Fibroblast of skin of back (primary cell): ENCODE results near the gene EFCAB7. TPM values are rescaled to one million over a fixed set of nuclear protein-coding genes. Genes with fewer than 3 reads are reported as not detected.

Source experiments
- DNase-seq: peaks from one replicate; pipeline ENCODE4 v3.0.0-alpha.2; 2013
- polyA plus RNA-seq, 2 experiments: library from polyadenylated mRNA; unstranded; fragments of 120-200 nt; gene quantifications; one replicate each; pipeline ENCODE4 v1.2.1, GENCODE V29; 2013; ENCODE audit not compliant: insufficient read length in 2 of 2

EFCAB7 gene, protein sequence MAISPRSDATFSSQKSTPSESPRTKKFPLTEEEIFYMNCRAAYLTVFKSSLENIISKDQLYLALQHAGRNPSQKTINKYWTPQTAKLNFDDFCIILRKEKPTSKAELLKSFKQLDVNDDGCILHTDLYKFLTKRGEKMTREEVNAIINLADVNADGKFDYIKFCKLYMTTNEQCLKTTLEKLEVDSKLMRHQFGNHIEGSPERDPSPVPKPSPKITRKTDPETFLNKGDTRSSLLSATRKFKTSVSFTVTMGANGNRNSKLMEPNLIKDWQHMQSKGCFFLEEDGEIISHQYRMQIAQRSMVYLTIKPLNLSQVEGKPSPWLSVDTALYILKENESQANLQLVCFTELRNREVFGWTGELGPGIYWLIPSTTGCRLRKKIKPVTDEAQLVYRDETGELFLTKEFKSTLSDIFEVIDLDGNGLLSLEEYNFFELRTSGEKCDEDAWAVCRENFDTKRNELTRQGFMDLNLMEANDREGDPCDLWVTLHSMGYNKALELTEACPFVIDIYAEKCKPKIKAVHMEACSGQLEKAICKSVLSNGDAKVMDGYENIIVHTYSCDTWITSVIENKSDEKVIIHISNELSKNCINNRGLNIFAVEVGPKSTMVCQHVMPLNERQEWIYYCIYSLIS
- 3.1 TPM for polyA plus RNA-seq (2013, experiment 1 of 2; ENCODE audit: insufficient read length)
- 1.9 TPM for polyA plus RNA-seq (2013, experiment 2 of 2; ENCODE audit: insufficient read length)

DNA sequence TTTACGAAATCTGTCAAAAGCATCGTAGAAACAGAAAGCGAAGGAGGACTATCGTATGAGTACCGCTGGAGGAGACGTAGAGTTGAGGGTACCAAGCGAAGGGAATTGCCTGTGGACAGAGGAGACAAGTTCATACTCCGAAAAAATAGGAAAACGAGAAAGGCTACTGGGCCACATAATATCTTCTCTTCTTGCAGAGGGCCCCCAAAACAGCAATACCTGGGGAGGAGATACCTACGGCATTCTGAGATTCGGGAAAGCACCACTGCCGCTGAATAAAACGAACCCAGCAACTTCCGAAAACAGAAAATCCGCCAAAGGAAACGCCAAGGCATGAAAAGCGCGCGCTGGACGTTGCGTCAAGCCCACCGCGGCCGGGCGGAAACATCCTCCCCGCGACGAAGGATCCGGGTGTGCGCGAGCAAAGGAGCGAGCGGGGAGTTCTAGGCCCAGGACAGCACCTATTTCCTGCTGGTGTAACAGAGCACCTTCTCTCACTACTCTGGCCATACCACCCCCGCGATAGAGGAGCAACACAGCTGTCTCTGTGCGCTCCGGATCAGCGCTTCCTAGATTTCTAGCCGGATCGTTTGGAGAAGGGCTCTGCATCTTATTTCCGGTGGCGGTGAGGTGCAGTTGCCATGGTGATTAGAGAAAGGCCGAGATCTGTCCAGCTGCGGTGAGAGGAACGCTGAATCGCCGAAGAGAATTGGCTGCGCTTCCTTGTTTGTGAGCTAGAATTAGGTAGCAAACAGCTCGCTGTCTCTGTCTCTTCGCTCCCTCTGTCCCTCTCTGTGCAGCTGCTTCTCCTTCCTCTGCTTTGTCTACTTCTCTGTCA lies at the start of gene EFCAB7, which contains the start of gene ITGB3BP:
Gene EFCAB7, plus strand, starts transcription at position 635 of the 838 bp plus-strand sequence. CDS start 2,048 bp downstream, outside the sequence.
Gene ITGB3BP, minus strand, starts transcription at position 335 of the 838 bp plus-strand sequence. Its CDS starts 92 bp downstream, at position 243.
- peak; percentile 94 for DNase-seq

GRCh38 chr1:63475761-63476160 lies 47.6 kb upstream of the EFCAB7 start:
- DNase-seq: peak; percentile 56

DNA sequence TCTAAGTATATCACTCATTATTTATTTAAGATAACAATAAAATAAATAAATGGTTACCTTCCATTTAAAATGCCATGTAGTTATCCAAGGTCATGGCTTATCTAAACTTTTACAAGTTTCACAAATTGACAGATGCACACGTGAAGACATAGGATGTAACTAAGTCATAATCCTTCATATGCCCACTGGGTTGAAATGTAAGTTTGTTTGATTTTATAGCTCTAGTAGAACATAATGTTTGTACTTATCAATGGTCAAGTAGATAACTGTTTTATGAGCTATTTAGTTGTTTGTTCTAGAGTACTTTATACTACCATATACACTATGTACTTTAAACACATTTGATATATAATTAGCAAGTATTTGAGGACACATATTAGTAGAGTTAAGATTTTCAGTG lies 43.3 kb upstream of the EFCAB7 start:
- no peak for DNase-seq

GRCh38 chr1:63486629-63487028 lies 36.7 kb upstream of the EFCAB7 start:
- DNase-seq: no peak

- DNase-seq: peak; percentile 12
Observed at GRCh38 chr1:63487336-63488065, 35.8 kb upstream of the EFCAB7 start.

GRCh38 chr1:63497577-63497976 lies 25.7 kb upstream of the EFCAB7 start:
- DNase-seq: no peak

GRCh38 chr1:63498106-63498505 lies 25.2 kb upstream of the EFCAB7 start:
- no peak for DNase-seq

DNA sequence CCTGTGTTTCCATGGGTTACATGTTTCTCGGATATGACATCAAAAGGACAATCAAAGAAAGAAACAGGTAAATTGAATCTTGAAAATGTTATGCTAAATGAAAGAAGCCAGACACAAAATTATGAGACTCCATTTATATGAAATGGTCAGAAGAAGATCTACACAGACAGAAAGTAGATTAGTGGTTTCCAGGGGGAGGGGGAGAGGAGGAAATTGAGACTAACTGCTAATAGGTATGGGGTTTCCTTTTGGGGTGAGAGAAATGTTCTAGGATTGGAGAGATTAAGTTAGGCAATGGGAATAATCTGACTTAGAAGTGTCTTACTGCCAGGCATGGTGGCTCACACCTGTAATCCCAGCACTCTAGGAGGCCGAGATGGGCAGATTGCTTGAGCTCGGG lies 22.1 kb upstream of the EFCAB7 start:
- no peak for DNase-seq

DNA sequence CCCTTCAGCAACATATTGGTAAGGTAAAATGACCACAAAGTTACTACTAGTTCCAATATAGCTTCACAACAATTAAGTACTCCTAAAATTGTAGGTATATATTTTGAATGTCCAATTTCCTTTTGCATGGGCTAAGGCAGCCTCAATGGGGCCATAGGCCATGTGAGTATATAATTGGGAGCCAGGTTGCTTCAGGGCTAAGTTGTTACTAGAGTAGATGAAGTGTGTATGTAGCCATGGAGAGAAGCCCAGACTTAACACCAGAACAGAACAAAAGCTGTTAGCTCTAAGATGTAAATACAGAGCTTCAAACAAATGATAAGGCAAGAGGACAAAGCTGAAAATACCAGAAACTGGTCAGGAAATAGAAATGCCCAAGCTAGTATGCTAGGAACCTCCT lies 16.5 kb upstream of the EFCAB7 start:
- DNase-seq: no peak

- DNase-seq: no peak
Observed at GRCh38 chr1:63509718-63510117, 13.6 kb upstream of the EFCAB7 start.

DNA sequence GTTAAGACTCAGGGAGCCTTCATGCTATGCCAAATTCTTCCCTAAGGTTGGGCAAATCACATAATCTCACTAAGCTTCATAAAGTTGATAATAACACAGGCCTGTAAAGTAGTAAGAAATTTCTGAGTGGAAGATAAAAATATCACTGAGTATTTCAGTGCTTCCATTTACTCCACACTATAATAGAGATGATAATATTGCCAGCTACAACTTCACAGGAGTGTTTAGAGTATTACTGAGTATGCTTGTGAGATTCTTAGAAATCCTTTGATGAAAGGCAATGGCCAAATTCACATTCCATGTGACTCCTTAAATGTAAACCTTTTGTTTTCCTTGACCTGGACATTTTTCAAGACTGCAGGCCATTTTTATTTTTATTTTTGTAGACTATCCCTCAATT lies 10.7 kb upstream of the EFCAB7 start:
- DNase-seq: no peak

- DNase-seq: no peak
Observed at GRCh38 chr1:63516629-63517028, 6.7 kb upstream of the EFCAB7 start.

DNA sequence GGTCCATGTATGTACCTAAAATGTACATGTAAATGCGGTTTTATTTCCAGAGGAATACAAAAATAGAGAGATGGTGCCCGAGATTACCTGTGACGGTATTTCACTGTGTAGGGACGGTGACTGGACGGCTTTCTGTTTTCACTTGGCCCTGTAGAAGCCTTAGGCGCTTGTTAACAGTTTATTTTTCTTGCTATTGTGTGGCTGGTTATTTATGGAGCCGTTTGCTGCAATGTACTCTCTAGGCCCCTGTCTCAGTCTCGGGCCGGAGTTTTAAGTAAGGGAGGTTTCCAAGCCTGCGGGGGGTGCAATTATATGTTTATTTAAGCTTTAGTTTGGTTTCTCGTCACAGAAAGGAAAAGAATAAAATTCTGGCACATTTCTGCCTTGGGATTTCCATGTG lies 413 bp downstream of the EFCAB7 start:
- DNase-seq: no peak

DNA sequence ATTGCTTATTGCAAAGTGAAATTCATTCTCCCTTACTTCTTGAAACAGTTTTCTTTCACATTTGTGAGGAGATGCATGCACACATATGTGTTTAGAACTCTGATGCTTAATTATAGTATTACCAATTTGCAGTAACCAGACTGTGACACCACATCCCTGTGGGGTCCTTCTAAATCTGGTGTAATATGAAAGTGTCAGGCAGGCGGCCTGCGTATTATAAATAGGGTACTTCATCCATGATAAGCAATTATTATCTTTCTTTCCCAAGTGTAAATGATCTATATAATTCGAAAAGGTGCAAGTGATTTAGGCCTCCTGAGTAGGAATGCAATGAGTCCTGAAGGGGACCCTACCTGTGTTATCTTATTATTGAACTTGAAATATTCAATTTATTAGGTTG lies 876 bp downstream of the EFCAB7 start:
- no peak for DNase-seq

GRCh38 chr1:63532727-63533126 lies 9.4 kb downstream of the EFCAB7 start:
- DNase-seq: no peak

DNA sequence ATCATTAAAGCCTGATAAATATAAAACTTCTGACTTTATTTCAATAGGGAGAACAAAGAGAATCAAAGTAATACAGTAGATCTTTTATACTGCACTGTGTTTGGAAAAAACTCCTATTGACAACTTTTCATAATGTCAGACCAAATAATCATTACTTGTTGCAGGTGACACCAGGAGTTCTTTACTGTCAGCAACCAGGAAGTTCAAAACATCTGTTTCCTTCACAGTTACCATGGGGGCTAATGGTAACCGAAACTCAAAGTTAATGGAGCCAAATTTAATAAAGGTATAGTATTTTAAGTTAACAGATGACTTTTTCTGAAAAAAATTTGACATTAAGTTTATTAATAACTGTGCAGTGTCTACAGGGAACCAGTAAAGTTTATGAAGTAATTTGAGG lies 10.6 kb downstream of the EFCAB7 start:
- DNase-seq: no peak

DNA sequence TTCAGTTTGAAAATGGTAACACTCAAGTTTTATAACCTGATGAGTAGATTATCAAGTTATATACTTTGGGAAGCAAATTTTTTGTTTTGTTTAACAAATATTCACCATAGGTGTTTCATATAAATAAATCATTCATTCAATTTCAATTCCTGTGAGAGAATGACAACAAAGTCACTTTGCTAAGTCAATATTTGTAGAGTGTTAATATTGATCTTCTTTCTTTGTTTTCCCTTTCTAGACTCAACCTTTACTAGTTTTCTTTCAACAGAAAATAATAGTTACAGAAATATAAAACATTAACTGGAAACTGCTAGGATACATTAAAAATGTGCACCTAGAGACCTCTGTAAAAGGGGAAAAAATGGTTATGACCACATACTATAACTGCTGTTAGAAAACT lies 11.1 kb downstream of the EFCAB7 start:
- DNase-seq: no peak

DNA sequence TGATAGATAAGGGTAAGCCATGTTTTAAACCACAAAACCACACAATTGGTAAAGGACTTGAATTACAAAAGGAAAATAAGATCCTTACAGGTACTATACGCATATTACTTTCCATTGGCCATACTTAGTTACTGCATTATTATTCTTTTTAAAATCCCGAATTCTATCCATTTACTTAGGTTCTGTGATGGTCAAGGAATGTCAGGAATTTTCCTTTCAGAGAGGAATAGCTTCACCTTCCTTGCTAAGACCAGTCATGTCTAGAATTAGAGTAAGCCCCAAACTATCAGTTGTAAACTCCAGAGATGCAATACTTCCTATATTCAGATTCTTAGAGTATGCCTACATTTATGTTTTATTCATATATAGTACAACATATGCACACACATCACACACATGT lies 13.7 kb downstream of the EFCAB7 start:
- DNase-seq: no peak

- no peak for DNase-seq
Observed at GRCh38 chr1:63537940-63538339, 14.6 kb downstream of the EFCAB7 start.

DNA sequence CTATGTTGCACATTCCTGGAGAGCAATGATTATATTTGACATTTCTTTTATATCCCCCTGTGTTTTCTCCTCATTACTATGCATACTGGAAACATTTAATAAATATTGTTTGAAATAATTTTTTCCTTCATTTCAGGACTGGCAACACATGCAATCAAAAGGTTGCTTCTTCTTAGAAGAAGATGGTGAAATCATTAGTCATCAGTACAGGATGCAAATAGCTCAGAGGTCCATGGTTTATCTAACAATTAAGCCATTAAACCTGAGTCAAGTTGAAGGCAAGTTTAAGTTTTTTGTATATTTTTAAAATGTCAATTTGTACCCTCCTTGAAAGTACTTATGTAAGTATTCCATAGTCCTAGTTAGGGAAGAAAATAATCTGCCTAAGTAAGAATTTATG lies 22.5 kb downstream of the EFCAB7 start:
- DNase-seq: peak; percentile 17

- no peak for DNase-seq
Observed at GRCh38 chr1:63547621-63548294, 24.4 kb downstream of the EFCAB7 start.

DNA sequence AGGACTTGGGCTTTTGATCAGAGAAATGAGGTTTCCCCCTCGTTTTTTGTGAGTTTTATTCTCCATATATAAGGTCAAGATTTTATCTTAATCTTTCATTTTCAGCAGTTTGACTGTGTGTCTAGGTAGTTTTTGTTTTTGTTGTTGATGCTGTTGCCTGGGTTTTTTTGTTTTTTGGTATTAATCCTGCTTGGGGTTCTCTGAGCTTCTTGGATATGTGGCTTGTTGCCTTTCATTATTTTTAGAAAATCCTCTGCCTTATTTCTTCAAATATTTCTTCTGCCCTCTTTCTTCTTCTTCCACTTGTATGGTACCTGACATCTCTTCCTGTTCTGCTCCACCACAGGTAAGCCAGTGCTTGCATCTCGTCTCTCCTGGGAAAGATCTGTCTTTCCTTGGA lies 25.0 kb downstream of the EFCAB7 start:
- no peak for DNase-seq
